Heart left ventricle (tissue), 13 donors: Measurements from ENCODE around the gene ROR1.

Experiments used
- POLR2A ChIP-seq, 2 donors: fragments of 450-650 bp; IDR thresholded peaks; one replicate each; pipeline ENCODE4 v1.6.1; 2017; ENCODE audit warnings: antibody characterized with exemption in 2 of 2, mild to moderate bottlenecking in 2 of 2, moderate library complexity in 2 of 2
- TF ChIP-seq, protein P1 (sequence below), 12 donors: fragments of 200-600 bp; sonication (generic) in 4 of 12; IDR thresholded peaks; one replicate each; pipeline versions ENCODE4 v1.5.0 to v1.8.0; 2018 to 2022; ENCODE audit warnings: antibody characterized with exemption in 12 of 12, mild to moderate bottlenecking in 5 of 12
- donor health status: ischemic (EF 13 %, LVEDD 7.1; RV severe dilation, severe dysfunction).
- donor health status: DM: no; HTN: yes; CAD: no.
- donor health status: DM: no; HTN: no; CAD: no.
- donor health status: ischemic (EF 25% LVEDD 6.9; RV normal size, moderate dysfunction).
- donor health status: ischemic (EF 25% LVEDD 5.7; RV mildly dilated, moderate dysfunction).
- donor health status: ischemic (EF 35%, LVEDD 5.7; RV mildly dilated, moderate dysfunction).
- donor health status: nonischemic (EF 11% LVEDD 7.7; RV severe dilation, severe dysfunction).
- donor health status: DM: yes; HTN: yes; CAD: no.
- donor health status: PGD.
- donor health status: ischemic (EF 29% LVEDD 5.4; RV normal size, mild dysfunction).
- donor health status: nonischemic (EF 23%, LVEDD 6.1; RV moderate dilation, normal function).

- TF ChIP-seq, protein P1, sequence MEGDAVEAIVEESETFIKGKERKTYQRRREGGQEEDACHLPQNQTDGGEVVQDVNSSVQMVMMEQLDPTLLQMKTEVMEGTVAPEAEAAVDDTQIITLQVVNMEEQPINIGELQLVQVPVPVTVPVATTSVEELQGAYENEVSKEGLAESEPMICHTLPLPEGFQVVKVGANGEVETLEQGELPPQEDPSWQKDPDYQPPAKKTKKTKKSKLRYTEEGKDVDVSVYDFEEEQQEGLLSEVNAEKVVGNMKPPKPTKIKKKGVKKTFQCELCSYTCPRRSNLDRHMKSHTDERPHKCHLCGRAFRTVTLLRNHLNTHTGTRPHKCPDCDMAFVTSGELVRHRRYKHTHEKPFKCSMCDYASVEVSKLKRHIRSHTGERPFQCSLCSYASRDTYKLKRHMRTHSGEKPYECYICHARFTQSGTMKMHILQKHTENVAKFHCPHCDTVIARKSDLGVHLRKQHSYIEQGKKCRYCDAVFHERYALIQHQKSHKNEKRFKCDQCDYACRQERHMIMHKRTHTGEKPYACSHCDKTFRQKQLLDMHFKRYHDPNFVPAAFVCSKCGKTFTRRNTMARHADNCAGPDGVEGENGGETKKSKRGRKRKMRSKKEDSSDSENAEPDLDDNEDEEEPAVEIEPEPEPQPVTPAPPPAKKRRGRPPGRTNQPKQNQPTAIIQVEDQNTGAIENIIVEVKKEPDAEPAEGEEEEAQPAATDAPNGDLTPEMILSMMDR (IDR thresholded peaks at IDR 0.05), result no peak
- no peak for TF ChIP-seq POLR2A (IDR thresholded peaks at IDR 0.05)
These were observed 43.6 kb upstream of the ROR1 start for GRCh38 chr1:63730211-63730610.
